Naive B cell (primary cell): ENCODE measurements around the gene BMP2. TPM values are rescaled to one million over a fixed set of nuclear protein-coding genes. Genes with fewer than 3 reads are reported as not detected.

Experiments used
- ATAC-seq, 2 donors: fragments of 150-1000 bp; cut with Tn5 transposase; 2 replicates each; pipeline ENCODE4 v1.10.0; 2021; ENCODE audit warnings: low read depth in 2 of 2, mild to moderate bottlenecking in 2 of 2, moderate library complexity in 2 of 2
- DNase-seq: peaks from one replicate; pipeline ENCODE4 v3.0.0; 2022
- H3K27ac Mint-ChIP-seq, 6 donors: one replicate each; pipeline ENCODE4 v1.8.0; 2020 to 2022; ENCODE audit warnings: mild to moderate bottlenecking in 6 of 6, mixed read lengths in 6 of 6, moderate library complexity in 5 of 6, inconsistent platforms in 2 of 6
- H3K27me3 Mint-ChIP-seq, 3 donors: one replicate each; pipeline ENCODE4 v1.8.0; 2021 to 2022; ENCODE audit warnings: mixed read lengths in 3 of 3, mild to moderate bottlenecking in 1 of 3
- H3K36me3 Mint-ChIP-seq, 2 donors: one replicate each; pipeline ENCODE4 v1.8.0; 2020 to 2022; ENCODE audit warnings: mixed read lengths in 2 of 2, inconsistent platforms in 1 of 2, mild to moderate bottlenecking in 1 of 2
- H3K4me1 Mint-ChIP-seq, 3 donors: one replicate each; pipeline ENCODE4 v1.8.0; 2020 to 2022; ENCODE audit warnings: mixed read lengths in 3 of 3, inconsistent platforms in 1 of 3, mild to moderate bottlenecking in 1 of 3, moderate library complexity in 1 of 3
- H3K4me3 Mint-ChIP-seq, 8 donors: one replicate each; pipeline ENCODE4 v1.8.0; 2020 to 2022; ENCODE audit warnings: mild to moderate bottlenecking in 8 of 8, mixed read lengths in 8 of 8, moderate library complexity in 8 of 8, inconsistent platforms in 2 of 8
- H3K9me3 Mint-ChIP-seq, 7 donors: one replicate each; pipeline ENCODE4 v1.8.0; 2020 to 2022; ENCODE audit warnings: mixed read lengths in 7 of 7, mild to moderate bottlenecking in 5 of 7, inconsistent platforms in 2 of 7, moderate library complexity in 1 of 7
- polyA plus RNA-seq, 6 donors: library from polyadenylated mRNA; unstranded; fragments of 300-500 nt; fragmentation: Illumina TruSeq; gene quantifications; one replicate each; pipeline ENCODE4 v1.2.3, GENCODE V29; 2021; ENCODE audit warnings: low read depth in 6 of 6

The BMP2 gene
- polyA plus RNA-seq = not detected

DNA sequence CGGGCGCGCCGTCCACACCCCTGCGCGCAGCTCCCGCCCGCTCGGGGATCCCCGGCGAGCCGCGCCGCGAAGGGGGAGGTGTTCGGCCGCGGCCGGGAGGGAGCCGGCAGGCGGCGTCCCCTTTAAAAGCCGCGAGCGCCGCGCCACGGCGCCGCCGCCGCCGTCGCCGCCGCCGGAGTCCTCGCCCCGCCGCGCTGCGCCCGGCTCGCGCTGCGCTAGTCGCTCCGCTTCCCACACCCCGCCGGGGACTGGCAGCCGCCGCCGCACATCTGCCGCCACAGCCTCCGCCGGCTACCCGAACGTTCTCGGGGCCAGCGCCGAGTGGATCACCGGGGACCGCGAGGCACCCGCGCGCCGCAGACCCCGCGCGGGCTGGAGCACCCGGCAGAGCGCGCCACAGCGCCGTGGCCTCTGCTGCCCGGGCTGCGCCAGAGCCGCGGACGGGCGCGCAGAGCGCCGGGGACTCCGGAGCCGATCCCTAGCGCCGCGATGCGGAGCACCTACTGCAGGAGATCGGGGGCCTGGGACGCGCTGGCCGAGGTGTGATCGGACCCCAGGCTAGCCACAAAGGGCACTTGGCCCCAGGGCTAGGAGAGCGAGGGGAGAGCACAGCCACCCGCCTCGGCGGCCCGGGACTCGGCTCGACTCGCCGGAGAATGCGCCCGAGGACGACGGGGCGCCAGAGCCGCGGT, at the start of gene BMP2:
Gene BMP2 (plus strand): TSS at position 151 of the 692 bp plus-strand sequence. CDS start 2,441 bp downstream, outside the sequence.
- H3K4me1 Mint-ChIP-seq = peaks cover 5 to 20% (median 18%) of the 10 kb centered on the region in 3 donors
- ATAC-seq (peak in 1 of 2 donors; percentile 39), DNase-seq (no peak)
- H3K27me3 Mint-ChIP-seq = peaks cover 43 to 52% (median 51%) of the 10 kb centered on the region in 3 donors
- H3K4me3 Mint-ChIP-seq = peak within 1 kb of the TSS; percentile 51 to 76 (median 66)
- H3K9me3 Mint-ChIP-seq = peaks cover 0 to 2% (median 0%) of the 10 kb centered on the region in 7 donors
- H3K36me3 Mint-ChIP-seq = no peaks in the 10 kb centered on the region
- peak within 1 kb of the TSS in 2 of 6 donors; percentile 24 to 70 for H3K27ac Mint-ChIP-seq

DNA sequence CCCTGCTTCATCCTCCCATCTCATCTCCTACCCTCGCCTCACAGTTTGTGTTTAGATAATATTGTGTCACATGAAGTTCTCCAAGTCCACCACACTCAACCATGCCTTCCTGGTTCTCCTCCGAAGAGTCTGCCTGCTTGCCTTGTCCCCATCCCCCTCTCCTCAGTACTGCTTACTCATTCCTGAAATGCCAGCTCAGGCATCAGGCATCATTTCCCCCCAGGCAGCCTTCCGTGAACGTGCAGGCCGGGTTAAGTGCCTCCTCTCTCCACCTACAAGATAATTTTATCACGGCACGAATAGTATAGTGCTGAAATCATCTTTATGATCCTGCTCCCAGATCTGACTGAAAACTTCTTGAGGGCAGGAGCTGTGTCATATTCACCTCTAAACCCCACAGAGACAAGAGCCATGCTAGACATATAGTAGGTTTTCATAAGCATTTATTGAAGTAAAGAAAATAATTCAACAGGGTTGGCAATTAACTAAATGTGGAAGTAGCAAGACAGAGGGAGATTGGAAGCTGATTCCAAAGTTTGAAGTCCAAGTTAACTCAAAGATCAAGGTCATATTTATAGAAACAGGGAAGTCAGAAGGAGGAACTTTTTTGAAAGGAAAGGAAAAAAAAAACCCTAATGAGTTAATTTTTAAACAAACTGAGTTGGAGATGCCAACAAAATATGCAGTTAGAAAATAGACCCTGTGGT, 48.7 kb upstream of the BMP2 start:
- Mint-ChIP-seq H3K27ac (no peak overlapping the region), H3K36me3 (no peaks in the 10 kb centered on the region), H3K9me3 (peaks cover 0 to 11% (median under 1%) of the 10 kb centered on the region in 7 donors), H3K4me3 (no peak overlapping the region), H3K4me1 (no peaks in the 10 kb centered on the region), H3K27me3 (peaks cover 0 to 8% (median 0%) of the 10 kb centered on the region in 3 donors)
- no peak for DNase-seq
- ATAC-seq = no peak

DNA sequence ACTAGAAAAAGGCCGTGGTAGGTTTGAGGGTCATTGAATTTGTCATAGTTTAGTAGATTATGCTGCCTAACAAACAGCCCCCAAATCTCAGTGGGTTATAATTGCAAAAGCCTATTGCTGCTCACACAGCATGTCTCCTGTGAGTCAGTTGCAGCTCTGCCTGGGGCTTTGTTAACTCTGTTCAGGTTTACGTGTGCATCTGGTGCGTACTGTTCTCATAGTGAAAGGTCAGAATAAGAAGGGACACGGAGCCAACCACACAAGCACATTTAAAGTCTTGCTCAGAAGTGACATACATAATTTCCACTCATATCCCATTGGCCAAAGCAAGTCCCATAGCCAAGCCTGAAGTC, 48.1 kb upstream of the BMP2 start:
- Mint-ChIP-seq H3K27me3 (peaks cover 0 to 8% (median 0%) of the 10 kb centered on the region in 3 donors), H3K4me3 (no peak overlapping the region), H3K4me1 (no peaks in the 10 kb centered on the region), H3K27ac (no peak overlapping the region), H3K9me3 (peaks cover 0 to 11% (median 2%) of the 10 kb centered on the region in 7 donors), H3K36me3 (no peaks in the 10 kb centered on the region)
- ATAC-seq (no peak), DNase-seq (no peak)

DNA sequence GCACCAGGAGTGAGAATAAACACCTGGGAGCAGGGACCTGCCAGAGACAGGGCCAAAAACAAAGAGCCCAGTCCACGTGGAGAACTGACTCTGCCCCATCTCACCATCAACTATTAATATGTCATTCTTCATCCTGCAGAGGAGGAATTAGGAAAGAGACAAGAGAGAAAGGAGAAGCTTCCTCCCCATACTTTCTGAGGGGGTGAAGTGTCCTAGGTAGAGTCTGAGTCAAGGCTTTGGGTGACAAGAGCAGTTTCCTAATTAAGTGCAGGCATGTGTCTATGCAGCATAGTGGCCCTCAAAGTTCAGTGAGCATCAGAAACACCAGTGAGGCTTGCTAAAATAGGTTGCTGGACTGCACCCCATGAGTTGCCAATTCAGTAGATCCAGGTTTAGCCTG, 40.7 kb upstream of the BMP2 start:
- Mint-ChIP-seq H3K4me3 (no peak overlapping the region), H3K27ac (no peak overlapping the region), H3K4me1 (no peaks in the 10 kb centered on the region), H3K36me3 (no peaks in the 10 kb centered on the region), H3K27me3 (no peaks in the 10 kb centered on the region), H3K9me3 (peaks cover 0 to 6% (median 2%) of the 10 kb centered on the region in 7 donors)
- DNase-seq (no peak), ATAC-seq (no peak)

DNA sequence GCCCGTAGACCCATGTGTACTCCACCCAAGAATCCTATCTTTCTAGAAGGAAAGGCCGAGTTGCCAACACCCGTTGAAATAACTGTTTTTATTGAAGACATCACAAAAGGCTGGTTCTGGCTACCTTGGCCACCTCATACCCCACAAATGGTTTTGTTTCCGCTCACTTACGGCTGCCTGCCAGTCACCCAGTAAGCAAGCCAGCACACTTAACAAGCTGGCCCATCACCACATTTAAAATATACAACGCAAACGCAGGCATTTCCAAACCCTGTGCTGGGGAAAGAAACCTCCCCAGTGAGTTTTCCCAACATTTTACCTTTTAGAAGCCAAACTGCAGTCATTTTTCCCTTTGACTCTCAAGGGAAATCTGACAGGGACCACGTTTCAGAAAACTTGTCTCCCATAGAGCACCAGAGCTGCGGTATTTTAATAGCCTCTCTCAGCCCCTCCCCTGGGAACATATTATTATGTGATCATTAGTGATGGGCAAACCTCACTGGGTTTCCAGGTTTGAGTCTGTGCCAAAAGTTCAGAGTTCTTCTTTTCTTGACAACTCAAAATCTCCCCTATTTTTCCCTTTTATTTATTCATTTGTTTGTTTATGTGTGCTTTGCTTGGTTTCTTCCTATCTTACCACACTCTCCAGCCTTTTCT, 36.7 kb upstream of the BMP2 start:
- Mint-ChIP-seq H3K9me3 (peaks cover 0 to 3% (median 0%) of the 10 kb centered on the region in 7 donors), H3K27me3 (no peaks in the 10 kb centered on the region), H3K27ac (no peak overlapping the region), H3K4me3 (no peak overlapping the region), H3K36me3 (no peaks in the 10 kb centered on the region), H3K4me1 (no peaks in the 10 kb centered on the region)
- ATAC-seq = no peak
- no peak for DNase-seq

DNA sequence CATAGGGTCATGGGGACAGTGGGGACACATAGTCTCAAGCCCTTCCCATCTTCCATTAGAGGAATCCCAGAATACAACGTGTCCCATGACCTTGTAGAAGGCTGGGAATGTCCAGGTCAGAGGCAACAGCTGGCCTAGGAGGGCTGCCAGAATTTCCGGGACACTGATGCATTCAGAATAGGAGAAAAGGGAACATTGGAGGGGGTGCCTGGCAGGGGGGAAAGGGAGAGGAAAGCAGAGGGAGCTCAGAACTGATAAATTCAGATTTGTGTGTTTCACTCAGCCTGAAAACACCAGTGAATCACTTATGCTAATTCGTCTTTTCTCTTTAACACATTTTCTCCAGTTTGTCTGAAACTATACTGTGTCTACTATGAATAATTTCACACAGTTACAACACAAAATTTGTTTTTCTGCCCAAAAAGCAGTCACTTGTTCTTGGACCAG, 35.5 kb upstream of the BMP2 start:
- H3K9me3 Mint-ChIP-seq = peaks cover 0 to 2% (median 0%) of the 10 kb centered on the region in 7 donors
- no peaks in the 10 kb centered on the region for H3K4me1 Mint-ChIP-seq
- no peak for DNase-seq
- no peak for ATAC-seq
- H3K27ac Mint-ChIP-seq = no peak overlapping the region
- H3K36me3 Mint-ChIP-seq = no peaks in the 10 kb centered on the region
- H3K4me3 Mint-ChIP-seq = no peak overlapping the region
- H3K27me3 Mint-ChIP-seq = no peaks in the 10 kb centered on the region

DNA sequence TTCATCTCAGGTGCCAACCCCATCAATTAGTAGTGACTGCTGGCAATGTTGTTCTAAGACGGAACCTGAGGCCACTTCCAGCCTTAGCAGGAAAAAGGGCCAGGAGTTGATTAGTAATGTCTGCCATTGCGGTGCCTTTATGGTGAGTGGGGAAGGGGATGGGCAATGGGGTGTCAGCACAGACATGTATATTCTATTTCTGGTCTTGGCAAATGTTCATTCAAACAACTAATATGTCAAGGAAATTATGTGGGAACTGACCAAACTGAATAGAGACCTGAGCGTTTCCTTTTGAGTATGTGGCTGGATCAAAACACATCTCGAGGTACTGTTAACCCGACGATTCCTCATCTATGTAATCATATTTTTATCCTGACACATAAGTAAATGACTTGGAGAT, 34.6 kb upstream of the BMP2 start:
- no peaks in the 10 kb centered on the region for H3K27me3 Mint-ChIP-seq

DNA sequence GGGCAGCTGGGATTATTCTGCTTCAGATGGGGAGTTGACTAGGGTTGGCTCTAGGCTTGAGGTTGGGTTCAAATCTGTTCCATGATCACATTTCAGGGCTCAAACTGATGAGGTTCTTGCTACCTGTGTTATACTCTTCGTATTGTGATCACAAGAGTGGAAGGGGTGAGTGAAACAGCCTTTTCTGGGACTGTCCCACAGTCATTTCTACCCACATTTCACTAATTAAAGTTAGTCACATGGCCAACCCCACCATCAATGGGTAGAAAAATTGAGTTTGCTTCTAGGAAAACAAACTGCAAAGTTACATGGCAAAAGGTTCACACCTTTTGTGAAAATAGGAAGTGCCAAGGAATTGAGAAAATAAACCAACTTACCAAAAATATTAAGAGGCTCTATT, 33.5 kb upstream of the BMP2 start:
- H3K27ac Mint-ChIP-seq = no peak overlapping the region
- no peak overlapping the region for H3K4me3 Mint-ChIP-seq
- no peaks in the 10 kb centered on the region for H3K36me3 Mint-ChIP-seq

More for the DNA sequence above, 34.6 kb upstream of the BMP2 start:
- Mint-ChIP-seq H3K27ac (no peak overlapping the region), H3K36me3 (no peaks in the 10 kb centered on the region), H3K4me3 (no peak overlapping the region), H3K9me3 (peaks cover 0 to 2% (median 0%) of the 10 kb centered on the region in 7 donors), H3K4me1 (no peaks in the 10 kb centered on the region)
- no peak for ATAC-seq
- DNase-seq = no peak

DNA sequence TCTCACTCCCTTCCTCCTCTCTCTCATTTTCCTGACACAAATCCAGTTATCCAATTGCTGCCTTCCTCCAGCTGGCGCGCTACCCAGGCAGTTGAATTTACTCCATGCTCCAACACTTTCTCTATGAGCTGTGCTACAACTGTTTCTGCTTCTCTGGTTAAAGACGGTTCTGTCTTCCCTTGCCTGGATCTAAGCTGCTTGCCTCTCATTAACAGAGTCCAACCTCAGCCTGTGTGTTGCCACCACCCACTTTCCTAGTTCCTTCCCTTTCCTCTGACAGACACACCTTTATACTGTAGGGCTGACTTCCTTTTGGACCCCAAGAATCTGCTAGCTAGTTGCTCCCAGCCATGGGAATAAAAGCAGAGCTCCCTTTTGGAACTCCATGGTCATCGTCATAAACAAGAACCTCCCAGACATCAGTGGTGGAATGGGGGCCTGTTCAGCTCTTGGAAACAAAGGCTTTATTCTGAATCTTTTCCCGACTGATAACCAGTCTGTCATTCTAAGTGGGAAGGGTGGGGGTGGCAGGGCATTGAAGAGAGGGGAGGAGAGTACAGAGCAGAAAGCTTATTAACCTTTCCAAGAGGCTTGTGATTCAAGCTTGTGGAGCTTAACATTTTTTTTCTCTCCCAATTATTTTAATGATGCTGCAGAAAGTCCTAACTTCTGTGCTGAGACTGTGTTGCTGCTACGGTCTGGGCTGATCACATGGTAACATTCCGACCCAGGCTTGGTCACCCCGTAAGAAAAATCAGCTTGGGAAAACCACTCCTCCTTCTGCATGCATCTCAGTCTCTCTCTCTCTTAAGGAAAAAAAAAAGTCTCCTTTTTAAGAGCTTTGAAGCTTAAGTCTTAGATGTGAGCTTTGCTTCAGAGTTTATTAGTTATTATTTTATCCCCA, 31.3 kb upstream of the BMP2 start:
- H3K9me3 Mint-ChIP-seq = peaks cover 0 to 2% (median 0%) of the 10 kb centered on the region in 7 donors
- H3K4me1 Mint-ChIP-seq = no peaks in the 10 kb centered on the region
- H3K36me3 Mint-ChIP-seq = no peaks in the 10 kb centered on the region
- peaks cover 0 to 7% (median 5%) of the 10 kb centered on the region in 3 donors for H3K27me3 Mint-ChIP-seq
- ATAC-seq = no peak
- H3K4me3 Mint-ChIP-seq = no peak overlapping the region
- no peak for DNase-seq
- H3K27ac Mint-ChIP-seq = no peak overlapping the region

More for the DNA sequence above, 33.5 kb upstream of the BMP2 start:
- Mint-ChIP-seq H3K9me3 (peaks cover 0 to 2% (median 0%) of the 10 kb centered on the region in 7 donors), H3K4me1 (no peaks in the 10 kb centered on the region), H3K27me3 (peaks cover 0 to 5% (median 0%) of the 10 kb centered on the region in 3 donors)
- ATAC-seq = no peak
- DNase-seq = no peak

DNA sequence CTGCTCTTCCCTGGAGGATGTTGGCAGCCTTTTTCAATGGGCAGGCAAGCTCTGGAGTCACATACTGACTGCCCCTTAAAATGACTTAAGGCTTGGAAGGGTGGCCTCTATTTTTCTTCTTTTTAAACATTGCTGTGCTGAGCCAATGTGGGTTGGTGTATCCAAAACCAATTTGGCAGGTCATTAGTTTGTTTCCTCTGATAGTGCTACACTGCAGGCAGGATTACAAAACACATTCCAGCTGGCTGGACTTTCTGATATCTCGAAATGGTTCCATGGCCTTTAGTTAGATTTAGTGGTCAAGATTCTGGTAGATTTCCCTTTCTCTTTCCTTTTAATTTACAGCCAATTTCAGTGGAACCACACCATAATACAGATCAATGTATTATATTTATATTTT, 28.1 kb upstream of the BMP2 start:
- Mint-ChIP-seq H3K9me3 (peaks cover 0 to 2% (median 0%) of the 10 kb centered on the region in 7 donors), H3K27ac (no peak overlapping the region), H3K27me3 (peaks cover 0 to 7% (median 5%) of the 10 kb centered on the region in 3 donors), H3K4me3 (no peak overlapping the region), H3K4me1 (no peaks in the 10 kb centered on the region), H3K36me3 (no peaks in the 10 kb centered on the region)
- DNase-seq (no peak), ATAC-seq (no peak)

DNA sequence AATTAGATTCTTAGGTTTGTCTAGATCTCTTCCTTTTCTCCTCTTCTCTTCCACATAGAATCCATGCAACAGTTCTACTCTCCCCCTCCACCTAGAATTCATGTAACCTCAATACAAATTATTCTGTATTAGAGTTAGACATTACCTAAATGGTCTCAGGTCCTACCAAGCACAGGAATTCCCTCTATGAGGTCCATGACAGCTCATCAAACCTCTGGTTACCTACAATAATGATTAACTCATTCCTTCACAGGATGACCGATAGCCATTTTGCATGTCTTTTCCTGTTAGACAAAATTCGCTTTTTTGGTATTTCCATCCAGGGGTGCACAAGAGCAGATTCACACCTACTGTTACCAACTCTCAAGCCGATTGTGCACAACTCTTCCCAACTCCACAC, 27.4 kb upstream of the BMP2 start:
- no peak overlapping the region for H3K4me3 Mint-ChIP-seq
- peaks cover 0 to 2% (median 0%) of the 10 kb centered on the region in 7 donors for H3K9me3 Mint-ChIP-seq
- no peak for ATAC-seq
- no peaks in the 10 kb centered on the region for H3K36me3 Mint-ChIP-seq
- DNase-seq = no peak
- no peak overlapping the region for H3K27ac Mint-ChIP-seq
- no peaks in the 10 kb centered on the region for H3K4me1 Mint-ChIP-seq
- peaks cover 0 to 7% (median 5%) of the 10 kb centered on the region in 3 donors for H3K27me3 Mint-ChIP-seq

DNA sequence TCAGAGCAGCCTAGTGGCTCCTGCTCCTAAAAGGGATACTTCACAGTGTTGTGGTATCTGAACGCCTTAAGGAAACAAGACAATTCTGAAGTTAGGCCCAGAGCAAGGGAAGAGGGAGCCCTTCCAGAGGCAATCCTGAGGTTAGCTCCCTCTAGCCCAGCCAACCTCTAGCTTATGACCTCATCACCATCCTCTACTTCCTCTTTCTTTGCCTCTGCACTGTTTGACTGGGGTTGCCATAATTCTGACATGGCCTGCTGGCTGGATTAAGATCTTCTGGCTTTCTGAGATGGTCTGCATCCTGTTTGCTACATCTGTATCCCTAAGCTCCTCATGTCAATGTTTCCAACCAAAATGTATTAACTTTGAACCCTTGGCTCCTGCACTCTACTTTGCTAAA, 23.3 kb upstream of the BMP2 start:
- Mint-ChIP-seq H3K4me1 (no peaks in the 10 kb centered on the region), H3K36me3 (no peaks in the 10 kb centered on the region), H3K4me3 (no peak overlapping the region), H3K9me3 (no peaks in the 10 kb centered on the region), H3K27ac (no peak overlapping the region), H3K27me3 (peaks cover 0 to 7% (median 4%) of the 10 kb centered on the region in 3 donors)
- ATAC-seq (no peak), DNase-seq (no peak)

DNA sequence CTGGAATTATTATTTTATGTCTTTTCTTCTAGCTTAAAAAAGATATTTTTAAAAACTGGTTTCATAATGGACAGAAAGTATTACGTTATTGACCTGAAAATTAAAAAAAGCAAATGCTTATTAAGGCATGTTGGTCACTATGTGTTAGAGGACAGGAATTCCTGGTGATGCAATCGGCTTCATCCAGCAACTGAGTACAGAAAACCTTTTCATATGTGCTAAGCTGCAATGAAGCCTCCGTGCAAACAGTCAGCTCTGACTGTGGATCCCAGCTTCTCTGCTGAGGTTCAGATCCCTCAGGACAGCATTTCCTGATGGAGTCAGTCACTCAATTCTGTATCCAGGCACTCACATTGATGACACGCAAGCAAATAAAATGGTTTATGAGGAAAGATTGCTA, 22.7 kb upstream of the BMP2 start:
- DNase-seq = no peak
- Mint-ChIP-seq H3K4me3 (no peak overlapping the region), H3K36me3 (no peaks in the 10 kb centered on the region), H3K4me1 (no peaks in the 10 kb centered on the region), H3K27me3 (peaks cover 0 to 7% (median 4%) of the 10 kb centered on the region in 3 donors), H3K27ac (no peak overlapping the region), H3K9me3 (no peaks in the 10 kb centered on the region)
- ATAC-seq = no peak
